ENCODE results near the gene ARR3.
"Not testable (repeated sequence)": the region's sequence is repeated elsewhere in the genome, so short reads cannot be mapped to it uniquely, and the experiment has no call there.

Gene ARR3

GRCh38 chrX:70264784-70265183, 3.4 kb upstream of the ARR3 start:
- TF ChIP-seq, protein P1, sequence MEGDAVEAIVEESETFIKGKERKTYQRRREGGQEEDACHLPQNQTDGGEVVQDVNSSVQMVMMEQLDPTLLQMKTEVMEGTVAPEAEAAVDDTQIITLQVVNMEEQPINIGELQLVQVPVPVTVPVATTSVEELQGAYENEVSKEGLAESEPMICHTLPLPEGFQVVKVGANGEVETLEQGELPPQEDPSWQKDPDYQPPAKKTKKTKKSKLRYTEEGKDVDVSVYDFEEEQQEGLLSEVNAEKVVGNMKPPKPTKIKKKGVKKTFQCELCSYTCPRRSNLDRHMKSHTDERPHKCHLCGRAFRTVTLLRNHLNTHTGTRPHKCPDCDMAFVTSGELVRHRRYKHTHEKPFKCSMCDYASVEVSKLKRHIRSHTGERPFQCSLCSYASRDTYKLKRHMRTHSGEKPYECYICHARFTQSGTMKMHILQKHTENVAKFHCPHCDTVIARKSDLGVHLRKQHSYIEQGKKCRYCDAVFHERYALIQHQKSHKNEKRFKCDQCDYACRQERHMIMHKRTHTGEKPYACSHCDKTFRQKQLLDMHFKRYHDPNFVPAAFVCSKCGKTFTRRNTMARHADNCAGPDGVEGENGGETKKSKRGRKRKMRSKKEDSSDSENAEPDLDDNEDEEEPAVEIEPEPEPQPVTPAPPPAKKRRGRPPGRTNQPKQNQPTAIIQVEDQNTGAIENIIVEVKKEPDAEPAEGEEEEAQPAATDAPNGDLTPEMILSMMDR (IDR thresholded peaks at IDR 0.05; ENCODE audit: insufficient read depth, low read depth, low read length, missing control alignments), result no peak
- H3K4me3 ChIP-seq (ENCODE audit: low read length), result no peak overlapping the region
- no peak for DNase-seq (ENCODE audit: low read depth)

- H3K4me3 ChIP-seq (ENCODE audit: low read length); DNase-seq (ENCODE audit: low read depth): not testable (repeated sequence)
Measured at GRCh38 chrX:70274029-70274428, 5.9 kb downstream of the ARR3 start.

DNA sequence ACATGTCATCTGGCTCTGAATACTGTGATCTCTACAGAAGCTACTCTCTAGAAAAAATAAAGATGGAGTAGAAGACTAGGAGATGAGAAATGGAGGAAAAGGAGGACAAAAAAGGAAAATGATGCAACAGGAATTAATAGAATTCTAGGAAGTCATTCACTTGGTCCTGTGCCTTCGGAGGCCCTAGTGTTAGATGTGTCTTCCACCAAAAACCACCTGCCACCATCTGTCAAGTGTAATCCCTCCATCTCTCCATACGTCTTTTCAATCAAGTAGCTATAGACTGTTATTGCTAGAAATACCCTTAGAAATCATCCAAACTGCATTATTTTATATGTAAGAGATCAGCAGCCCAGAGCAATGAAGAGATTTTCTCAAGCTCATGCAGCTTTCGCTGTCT, 10.9 kb downstream of the ARR3 start:
- H3K4me3 ChIP-seq (ENCODE audit: low read length), result no peak overlapping the region
- TF ChIP-seq, protein P1 (IDR thresholded peaks at IDR 0.05; ENCODE audit: insufficient read depth, low read depth, low read length, missing control alignments), result no peak
- DNase-seq (ENCODE audit: low read depth), result no peak

DNA sequence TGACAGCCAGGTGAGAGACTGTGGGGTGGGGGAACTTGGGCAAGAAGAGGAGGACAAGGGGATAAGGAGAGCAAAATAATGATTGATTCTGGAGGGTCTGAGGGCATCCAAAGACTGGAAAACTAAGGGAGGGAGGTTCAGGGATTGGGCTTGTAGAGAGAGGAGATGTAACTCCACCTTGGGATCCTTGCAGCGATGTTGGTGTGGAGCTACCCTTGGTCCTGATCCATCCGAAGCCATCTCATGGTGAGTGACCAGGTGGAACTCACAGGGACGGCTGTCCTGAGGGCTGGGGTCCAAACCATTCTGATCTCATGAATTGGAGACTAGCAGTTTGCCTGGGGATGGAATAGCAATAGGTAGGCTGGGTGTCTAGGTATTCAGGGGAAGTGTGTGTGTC, 12.4 kb downstream of the ARR3 start:
- TF ChIP-seq, protein P1 (IDR thresholded peaks at IDR 0.05; ENCODE audit: insufficient read depth, low read depth, low read length, missing control alignments), result no peak

GRCh38 chrX:70281951-70282350, 13.8 kb downstream of the ARR3 start, which contains the start of gene RAB41:
Gene RAB41 (plus strand): TSS chrX:70282172. CDS start chrX:70282218, 46 bp downstream.
- H3K4me3 ChIP-seq (ENCODE audit: low read length), result no peak within 1 kb of the TSS
- DNase-seq (ENCODE audit: low read depth), result no peak
- TF ChIP-seq, protein P1 (IDR thresholded peaks at IDR 0.05; ENCODE audit: insufficient read depth, low read depth, low read length, missing control alignments), result no peak

More for the DNA sequence above, 12.4 kb downstream of the ARR3 start:
- no peak overlapping the region for H3K4me3 ChIP-seq (ENCODE audit: low read length)
- no peak for DNase-seq (ENCODE audit: low read depth)

GRCh38 chrX:70289168-70289792, 21.1 kb downstream of the ARR3 start:
- TF ChIP-seq, protein P1 (IDR thresholded peaks at IDR 0.05; ENCODE audit: insufficient read depth, low read depth, low read length, missing control alignments), result no peak
- peak overlapping the region; percentile 77 for H3K4me3 ChIP-seq (ENCODE audit: low read length)
- DNase-seq (ENCODE audit: low read depth), result peak; percentile 31

- DNase-seq (ENCODE audit: low read depth), result peak; percentile 83
- TF ChIP-seq, protein P1 (IDR thresholded peaks at IDR 0.05; ENCODE audit: insufficient read depth, low read depth, low read length, missing control alignments), result no peak
- H3K4me3 ChIP-seq (ENCODE audit: low read length), result peak within 1 kb of the TSS; percentile 77
Measured at GRCh38 chrX:70289793-70290770, 21.9 kb downstream of the ARR3 start, which contains the start of the genes KIF4A and PDZD11. Gene KIF4A (plus strand): TSS chrX:70290104. CDS start chrX:70290459, 355 bp downstream. Gene PDZD11 (minus strand): TSS chrX:70289927. CDS start chrX:70289341, 586 bp downstream.
